Calu3 (cell line): Measurements from ENCODE around the gene SPDL1. TPM values are rescaled to one million over a fixed set of nuclear protein-coding genes. Genes with fewer than 3 reads are reported as not detected.

Experiments used
- BruUV-seq: library from RNA; stranded (reverse); fragments of 400-500 nt; replicated peaks from 2 replicates; lab custom pipeline; 2021; lab: Mats Ljungman, UMichigan
- CTCF ChIA-PET: fragments of 300-600 bp; sonication (Branson Sonifier 250); formaldehyde crosslinking; loops from one replicate; lab custom pipeline; 2022; ENCODE audit warnings: antibody characterized with exemption; lab: Charles Lee
- DNase-seq: peaks from one replicate; pipeline ENCODE4 v3.0.0; 2022
- H3K27ac Mint-ChIP-seq: one replicate; pipeline ENCODE4 v1.8.0; 2022; ENCODE audit warnings: mixed read lengths; ENCODE audit not compliant: unreplicated experiment
- H3K27me3 Mint-ChIP-seq: one replicate; pipeline ENCODE4 v1.8.0; 2022; ENCODE audit warnings: mixed read lengths; ENCODE audit not compliant: unreplicated experiment
- H3K36me3 Mint-ChIP-seq: one replicate; pipeline ENCODE4 v1.8.0; 2022; ENCODE audit warnings: mild to moderate bottlenecking, moderate library complexity, mixed read lengths; ENCODE audit not compliant: insufficient read depth, unreplicated experiment
- H3K4me1 Mint-ChIP-seq: one replicate; pipeline ENCODE4 v1.8.0; 2022; ENCODE audit warnings: mild to moderate bottlenecking, low read depth, mixed read lengths; ENCODE audit not compliant: unreplicated experiment
- H3K4me3 Mint-ChIP-seq: one replicate; pipeline ENCODE4 v1.8.0; 2022; ENCODE audit warnings: mild to moderate bottlenecking, low read depth, moderate library complexity, mixed read lengths; ENCODE audit not compliant: unreplicated experiment
- H3K9me3 Mint-ChIP-seq: one replicate; pipeline ENCODE4 v1.8.0; 2022; ENCODE audit warnings: low read depth, mixed read lengths; ENCODE audit not compliant: unreplicated experiment
- CTCF ChIP-seq: fragments of 200-600 bp; IDR thresholded peaks from one replicate; pipeline ENCODE4 v1.8.0; 2022; ENCODE audit warnings: antibody characterized with exemption; ENCODE audit not compliant: unreplicated experiment
- intact Hi-C: fragments of 100-400 bp; cut with micrococcal nuclease; formaldehyde crosslinking; loops from one replicate; pipeline ENCODE4 v1.10.0; 2022; ENCODE audit not compliant: unreplicated experiment
- total RNA-seq: library from RNA; stranded (reverse); gene quantifications from 2 replicates; pipeline ENCODE4 v1.2.3, GENCODE V29; 2022

SPDL1 gene
- total RNA-seq, 1 experiment from 2014 or later, result 45.8 TPM

- H3K36me3 Mint-ChIP-seq, result no peaks in the 10 kb centered on the region
- no TSS peak for BruUV-seq
- CTCF ChIA-PET, result interaction anchor here (0.6 kb wide), 1 partner anchor 13 kb away, joined by 4 read pairs; no protein-coding TSS in a partner anchor
- no peaks in the 10 kb centered on the region for H3K27me3 Mint-ChIP-seq
- no peak overlapping the region for H3K4me3 Mint-ChIP-seq
- H3K4me1 Mint-ChIP-seq, result no peaks in the 10 kb centered on the region
- TF ChIP-seq CTCF, result no peak
- intact Hi-C loops, result no loop called here
- H3K9me3 Mint-ChIP-seq, result peaks cover 4% of the 10 kb centered on the region
- DNase-seq, result no peak
- H3K27ac Mint-ChIP-seq, result no peak overlapping the region
These were observed 44.0 kb downstream of the SPDL1 start for GRCh38 chr5:169627551-169627950.

DNA sequence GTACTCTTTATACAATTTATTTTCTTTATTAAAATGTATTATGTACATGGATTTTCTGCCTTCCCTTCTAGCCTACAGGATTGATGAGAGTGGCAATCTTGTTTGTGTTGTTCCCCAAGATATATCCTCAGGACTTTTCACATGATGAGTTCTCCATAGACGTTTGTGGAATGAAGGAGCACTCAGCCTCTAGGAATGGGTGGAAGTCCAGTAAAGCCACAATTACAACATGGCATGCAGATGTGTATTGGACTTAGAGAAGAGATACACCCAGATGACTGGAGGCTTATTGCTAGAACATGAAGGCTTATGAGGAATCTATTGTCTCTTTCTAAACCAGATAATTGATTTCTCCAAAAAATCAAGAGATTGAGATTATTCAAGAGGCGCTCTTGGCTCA lies 45.3 kb downstream of the SPDL1 start:
- CTCF ChIA-PET, result no interaction called here
- H3K9me3 Mint-ChIP-seq, result peaks cover 4% of the 10 kb centered on the region
- H3K4me1 Mint-ChIP-seq, result no peaks in the 10 kb centered on the region
- no peak for DNase-seq
- no peaks in the 10 kb centered on the region for H3K36me3 Mint-ChIP-seq
- no peak for TF ChIP-seq CTCF
- no peak overlapping the region for H3K27ac Mint-ChIP-seq
- H3K27me3 Mint-ChIP-seq, result no peaks in the 10 kb centered on the region
- intact Hi-C loops, result no loop called here
- no peak overlapping the region for H3K4me3 Mint-ChIP-seq
- BruUV-seq, result no TSS peak

- Mint-ChIP-seq H3K36me3 (no peaks in the 10 kb centered on the region), H3K27me3 (no peaks in the 10 kb centered on the region), H3K9me3 (peaks cover 5% of the 10 kb centered on the region), H3K27ac (no peak overlapping the region), H3K4me3 (no peak overlapping the region), H3K4me1 (no peaks in the 10 kb centered on the region)
- CTCF ChIA-PET, result no interaction called here
- TF ChIP-seq CTCF, result no peak
- intact Hi-C loops, result no loop called here
- no peak for DNase-seq
- no TSS peak for BruUV-seq
These were observed 46.4 kb downstream of the SPDL1 start for GRCh38 chr5:169629847-169630548.

DNA sequence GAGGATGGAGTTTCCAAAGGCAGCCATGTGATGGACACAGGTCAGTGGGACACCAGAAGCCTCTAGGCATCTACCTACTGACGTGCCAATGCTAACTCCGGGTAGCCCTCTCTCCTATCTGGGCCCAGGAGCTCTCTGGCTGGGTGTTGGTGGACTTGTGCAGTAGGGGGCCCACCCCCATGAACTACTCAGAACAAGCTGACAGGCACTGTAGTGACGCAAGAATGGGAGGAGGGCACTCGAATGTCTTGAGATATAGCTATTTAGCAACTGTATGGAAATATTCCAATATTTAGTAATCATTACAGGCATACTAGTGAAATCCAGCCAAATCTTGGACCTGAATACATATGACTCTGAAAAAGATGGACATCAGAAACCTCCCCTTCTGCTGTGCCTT lies 47.8 kb downstream of the SPDL1 start:
- H3K27ac Mint-ChIP-seq, result no peak overlapping the region
- intact Hi-C loops, result no loop called here
- no peaks in the 10 kb centered on the region for H3K4me1 Mint-ChIP-seq
- CTCF ChIA-PET, result no interaction called here
- no peak for TF ChIP-seq CTCF
- no peak for DNase-seq
- H3K27me3 Mint-ChIP-seq, result no peaks in the 10 kb centered on the region
- no peaks in the 10 kb centered on the region for H3K36me3 Mint-ChIP-seq
- H3K9me3 Mint-ChIP-seq, result peaks cover 3% of the 10 kb centered on the region
- H3K4me3 Mint-ChIP-seq, result no peak overlapping the region
- no TSS peak for BruUV-seq
